Measurements from ENCODE around the gene CFAP57. TPM values are rescaled to one million over a fixed set of nuclear protein-coding genes. Genes with fewer than 3 reads are reported as not detected.
A peak's percentile ranks its signal among the peaks of the same experiment; 100 is the strongest.

Gene CFAP57
- total and polyA plus RNA-seq, 4 experiments from 2014 or later = 0.07 TPM; not detected in 3

DNA sequence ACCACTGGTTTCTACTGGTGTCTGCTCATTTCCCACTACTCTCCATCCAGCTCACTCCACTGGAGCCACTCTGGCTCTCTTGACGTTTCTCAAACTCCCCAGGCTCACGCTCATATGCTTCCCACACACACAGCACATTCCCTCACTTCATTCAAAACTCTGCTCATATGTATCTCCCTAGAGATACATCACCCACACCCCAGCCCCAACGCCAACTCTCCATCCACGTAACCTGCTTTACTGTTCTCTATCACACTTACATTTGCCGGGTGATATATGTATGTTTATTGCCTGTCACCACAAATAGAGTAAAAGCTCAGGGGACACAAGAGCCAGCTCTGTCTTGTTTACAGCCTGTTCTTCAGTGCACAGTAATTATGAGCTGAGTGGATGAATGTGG lies 22.2 kb upstream of the CFAP57 start:
- CTCF ChIA-PET (ENCODE audit: partially characterized antibody) = no interaction called here
- intact Hi-C loops (cut with micrococcal nuclease) = no loop called here

DNA sequence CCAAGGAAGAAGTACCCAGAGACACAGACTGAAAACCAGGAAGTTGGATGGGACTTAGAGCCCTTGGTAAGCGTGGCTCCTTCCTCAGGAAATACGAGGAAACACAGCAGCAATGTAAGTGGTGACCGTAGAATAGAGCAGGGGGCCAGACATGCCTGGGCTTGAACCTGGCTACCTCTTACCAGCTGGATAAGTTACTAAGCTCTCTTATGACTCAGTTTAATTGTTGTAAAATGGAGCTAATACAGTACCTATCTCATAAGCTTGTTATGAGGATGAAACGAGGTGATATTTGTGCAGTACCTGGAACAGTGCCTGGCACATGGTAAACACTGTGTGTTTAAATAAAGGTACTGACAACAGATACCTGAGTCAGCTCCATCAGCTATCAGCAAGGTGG lies 19.3 kb upstream of the CFAP57 start:
- ChIA-PET POLR2A (ENCODE audit: partially characterized antibody) (no interaction called here), CTCF (ENCODE audit: partially characterized antibody) (interaction anchor here (0.7 kb wide), 1 partner anchor 307 kb away, joined by 3 read pairs; the partner anchor contains the start of gene ZNF691)
- no peak for DNase-seq
- Histone ChIP-seq H3K4me3 (ENCODE audit: low read length in 2 of 2) (no peak overlapping the region), H3K4me1 (ENCODE audit: insufficient read depth, low read length) (peaks cover under 1% of the 10 kb centered on the region), H3K27me3 (ENCODE audit: insufficient read depth, low read length) (peaks cover 18% of the 10 kb centered on the region), H3K36me3 (ENCODE audit: insufficient read depth, low read length) (no peaks in the 10 kb centered on the region), H3K9me3 (ENCODE audit: control insufficient read depth in 1 of 2, low read length in 2 of 2) (no peaks in the 10 kb centered on the region), H3K27ac (ENCODE audit: low read depth, low read length) (no peak overlapping the region)
- H3K4me3 Mint-ChIP-seq = no peak overlapping the region
- H3K27ac Mint-ChIP-seq = no peak overlapping the region
- no peaks in the 10 kb centered on the region for H3K36me3 Mint-ChIP-seq
- intact Hi-C loops (cut with micrococcal nuclease) = no loop called here
- H3K4me1 Mint-ChIP-seq = peaks cover 0 to 5% (median 0%) of the 10 kb centered on the region in 4 donors
- H3K27me3 Mint-ChIP-seq = peaks cover 25 to 31% of the 10 kb centered on the region in 2 donors
- no peaks in the 10 kb centered on the region for H3K9me3 Mint-ChIP-seq

More for the DNA sequence above, 22.2 kb upstream of the CFAP57 start:
- POLR2A ChIA-PET (ENCODE audit: partially characterized antibody) = no interaction called here
- Histone ChIP-seq H3K27ac (ENCODE audit: low read depth, low read length) (no peak overlapping the region), H3K4me1 (ENCODE audit: insufficient read depth, low read length) (peaks cover 8% of the 10 kb centered on the region), H3K27me3 (ENCODE audit: insufficient read depth, low read length) (peaks cover 37% of the 10 kb centered on the region), H3K4me3 (ENCODE audit: low read length in 2 of 2) (no peak overlapping the region), H3K9me3 (ENCODE audit: control insufficient read depth in 1 of 2, low read length in 2 of 2) (no peaks in the 10 kb centered on the region), H3K36me3 (ENCODE audit: insufficient read depth, low read length) (no peaks in the 10 kb centered on the region)
- no peaks in the 10 kb centered on the region for H3K9me3 Mint-ChIP-seq
- H3K27ac Mint-ChIP-seq = no peak overlapping the region
- peaks cover 0 to 5% (median under 1%) of the 10 kb centered on the region in 4 donors for H3K4me1 Mint-ChIP-seq
- no peak for DNase-seq
- peaks cover 43 to 48% of the 10 kb centered on the region in 2 donors for H3K27me3 Mint-ChIP-seq
- no peak overlapping the region for H3K4me3 Mint-ChIP-seq
- H3K36me3 Mint-ChIP-seq = no peaks in the 10 kb centered on the region

DNA sequence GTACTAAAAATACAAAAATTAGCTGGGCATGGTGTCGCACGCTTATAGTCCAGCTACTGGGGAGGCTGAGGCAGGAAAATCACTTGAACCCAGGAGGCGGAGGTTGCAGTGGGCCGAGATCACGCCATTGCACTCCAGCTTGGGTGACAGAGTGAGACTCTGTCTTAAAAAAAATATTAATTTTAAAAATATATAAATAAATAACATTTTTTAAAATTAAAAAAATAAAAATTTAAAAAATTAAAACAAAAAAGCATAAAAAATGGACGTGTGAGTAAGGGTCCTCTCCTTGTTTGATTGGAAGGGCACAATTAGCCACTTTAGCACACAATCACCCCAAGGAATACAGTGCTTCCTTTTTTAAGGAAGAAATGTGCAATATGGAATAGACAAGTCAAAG lies 18.7 kb upstream of the CFAP57 start:
- ChIA-PET CTCF (ENCODE audit: partially characterized antibody) (no interaction called here), POLR2A (ENCODE audit: partially characterized antibody) (no interaction called here)
- no peak overlapping the region for H3K27ac ChIP-seq (ENCODE audit: low read depth, low read length)
- Mint-ChIP-seq H3K4me1 (peaks cover 0 to 4% (median 0%) of the 10 kb centered on the region in 4 donors), H3K4me3 (no peak overlapping the region), H3K27ac (no peak overlapping the region), H3K27me3 (peaks cover 22 to 29% of the 10 kb centered on the region in 2 donors), H3K9me3 (no peaks in the 10 kb centered on the region), H3K36me3 (no peaks in the 10 kb centered on the region)
- DNase-seq = no peak
- H3K4me3 ChIP-seq (ENCODE audit: low read length in 2 of 2) = no peak overlapping the region
- intact Hi-C loops (cut with micrococcal nuclease) = no loop called here
- no peaks in the 10 kb centered on the region for H3K9me3 ChIP-seq (ENCODE audit: control insufficient read depth in 1 of 2, low read length in 2 of 2)
- H3K4me1 ChIP-seq (ENCODE audit: insufficient read depth, low read length) = no peaks in the 10 kb centered on the region
- peaks cover 12% of the 10 kb centered on the region for H3K27me3 ChIP-seq (ENCODE audit: insufficient read depth, low read length)
- H3K36me3 ChIP-seq (ENCODE audit: insufficient read depth, low read length) = no peaks in the 10 kb centered on the region

DNA sequence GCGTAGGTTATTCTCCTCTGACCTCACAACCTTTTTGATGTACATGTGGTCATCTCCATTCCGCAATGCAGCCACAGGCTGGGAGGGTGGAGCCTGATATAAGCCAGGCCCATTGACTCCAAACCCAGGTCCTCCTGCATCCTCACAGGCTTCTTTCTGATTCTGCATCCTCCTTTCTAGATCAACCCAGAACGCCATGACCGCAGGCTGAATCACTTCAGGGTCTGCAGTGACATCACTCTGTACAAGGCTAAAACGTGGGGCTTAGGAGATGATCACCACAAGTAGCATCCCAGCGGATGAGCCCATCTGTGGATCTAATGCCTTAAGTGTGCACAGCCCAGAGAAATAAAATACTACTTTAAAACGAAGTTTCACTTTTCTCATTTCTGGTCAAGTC lies 16.1 kb upstream of the CFAP57 start:
- H3K4me3 Mint-ChIP-seq = no peak overlapping the region
- no peak for DNase-seq
- intact Hi-C loops (cut with micrococcal nuclease) = no loop called here
- H3K27me3 Mint-ChIP-seq = peaks cover 4 to 10% of the 10 kb centered on the region in 2 donors
- Histone ChIP-seq H3K4me1 (ENCODE audit: insufficient read depth, low read length) (no peaks in the 10 kb centered on the region), H3K27ac (ENCODE audit: low read depth, low read length) (no peak overlapping the region), H3K27me3 (ENCODE audit: insufficient read depth, low read length) (peaks cover 5% of the 10 kb centered on the region), H3K9me3 (ENCODE audit: control insufficient read depth in 1 of 2, low read length in 2 of 2) (no peaks in the 10 kb centered on the region), H3K36me3 (ENCODE audit: insufficient read depth, low read length) (no peaks in the 10 kb centered on the region), H3K4me3 (ENCODE audit: low read length in 2 of 2) (no peak overlapping the region)
- H3K9me3 Mint-ChIP-seq = no peaks in the 10 kb centered on the region
- no peaks in the 10 kb centered on the region for H3K36me3 Mint-ChIP-seq
- POLR2A ChIA-PET (ENCODE audit: partially characterized antibody) = no interaction called here
- H3K27ac Mint-ChIP-seq = no peak overlapping the region
- H3K4me1 Mint-ChIP-seq = no peaks in the 10 kb centered on the region
- CTCF ChIA-PET (ENCODE audit: partially characterized antibody) = no interaction called here

DNA sequence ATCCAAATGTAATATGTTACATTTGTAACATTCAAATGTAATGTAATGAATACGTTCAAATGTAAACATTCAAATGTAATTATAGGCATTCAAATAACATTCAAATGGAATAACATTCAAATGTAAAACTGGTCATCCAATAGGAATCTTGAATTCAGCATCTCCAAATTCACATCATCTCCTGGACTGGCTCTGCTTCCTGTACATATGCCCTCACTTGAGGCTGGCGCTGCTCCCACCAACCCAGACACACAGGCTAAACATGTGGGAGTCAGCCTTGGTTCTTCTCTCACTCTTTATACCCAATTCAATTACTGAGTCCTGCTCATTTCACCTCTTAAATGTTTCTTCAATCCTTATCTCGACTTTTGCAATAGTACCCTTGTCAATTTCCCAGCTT lies 7.0 kb upstream of the CFAP57 start:
- ChIA-PET CTCF (ENCODE audit: partially characterized antibody) (no interaction called here), POLR2A (ENCODE audit: partially characterized antibody) (no interaction called here)
- Histone ChIP-seq H3K4me3 (ENCODE audit: low read length in 2 of 2) (no peak overlapping the region), H3K9me3 (ENCODE audit: control insufficient read depth in 1 of 2, low read length in 2 of 2) (no peaks in the 10 kb centered on the region), H3K4me1 (ENCODE audit: insufficient read depth, low read length) (no peaks in the 10 kb centered on the region), H3K27me3 (ENCODE audit: insufficient read depth, low read length) (no peaks in the 10 kb centered on the region), H3K36me3 (ENCODE audit: insufficient read depth, low read length) (peaks cover 62% of the 10 kb centered on the region), H3K27ac (ENCODE audit: low read depth, low read length) (no peak overlapping the region)
- Mint-ChIP-seq H3K27ac (peak overlapping the region in 2 of 7 donors; percentile 59 to 60), H3K36me3 (peaks cover 58 to 65% of the 10 kb centered on the region in 2 donors), H3K27me3 (no peaks in the 10 kb centered on the region), H3K4me1 (peaks cover 0 to 10% (median 3%) of the 10 kb centered on the region in 4 donors), H3K9me3 (peaks cover 0 to 2% (median 0%) of the 10 kb centered on the region in 8 donors), H3K4me3 (no peak overlapping the region)
- no peak for DNase-seq
- intact Hi-C loops (cut with micrococcal nuclease) = no loop called here

DNA sequence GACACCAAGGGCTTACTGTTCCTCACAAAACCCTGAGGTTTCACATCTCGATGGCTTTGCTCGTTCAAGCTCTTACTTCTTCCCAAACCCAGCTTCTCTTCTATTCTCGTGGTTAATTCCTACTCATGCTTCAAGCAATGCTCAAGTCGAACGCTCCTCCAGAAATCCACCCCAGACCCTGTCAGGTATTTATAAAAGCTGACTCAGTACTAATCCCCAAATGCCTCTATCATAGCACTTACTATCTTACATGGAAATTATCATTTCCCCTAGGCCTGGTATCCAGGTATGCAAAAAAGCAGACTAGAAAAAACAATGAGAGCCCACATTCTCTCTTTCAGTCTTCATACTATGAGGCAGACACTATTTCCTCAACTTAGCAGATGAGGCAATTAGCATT lies 6.4 kb upstream of the CFAP57 start:
- H3K27ac Mint-ChIP-seq = peak overlapping the region in 1 of 7 donors; percentile 60
- H3K9me3 Mint-ChIP-seq = peaks cover 0 to 2% (median 0%) of the 10 kb centered on the region in 8 donors
- Histone ChIP-seq H3K36me3 (ENCODE audit: insufficient read depth, low read length) (peaks cover 62% of the 10 kb centered on the region), H3K27me3 (ENCODE audit: insufficient read depth, low read length) (no peaks in the 10 kb centered on the region), H3K27ac (ENCODE audit: low read depth, low read length) (no peak overlapping the region), H3K4me3 (ENCODE audit: low read length in 2 of 2) (no peak overlapping the region), H3K4me1 (ENCODE audit: insufficient read depth, low read length) (peaks cover 5% of the 10 kb centered on the region), H3K9me3 (ENCODE audit: control insufficient read depth in 1 of 2, low read length in 2 of 2) (no peaks in the 10 kb centered on the region)
- peaks cover 4 to 16% (median 6%) of the 10 kb centered on the region in 4 donors for H3K4me1 Mint-ChIP-seq
- H3K27me3 Mint-ChIP-seq = no peaks in the 10 kb centered on the region
- H3K36me3 Mint-ChIP-seq = peaks cover 61 to 69% of the 10 kb centered on the region in 2 donors
- DNase-seq = no peak
- intact Hi-C loops (cut with micrococcal nuclease) = no loop called here
- CTCF ChIA-PET (ENCODE audit: partially characterized antibody) = no interaction called here
- no peak overlapping the region for H3K4me3 Mint-ChIP-seq
- POLR2A ChIA-PET (ENCODE audit: partially characterized antibody) = no interaction called here

DNA sequence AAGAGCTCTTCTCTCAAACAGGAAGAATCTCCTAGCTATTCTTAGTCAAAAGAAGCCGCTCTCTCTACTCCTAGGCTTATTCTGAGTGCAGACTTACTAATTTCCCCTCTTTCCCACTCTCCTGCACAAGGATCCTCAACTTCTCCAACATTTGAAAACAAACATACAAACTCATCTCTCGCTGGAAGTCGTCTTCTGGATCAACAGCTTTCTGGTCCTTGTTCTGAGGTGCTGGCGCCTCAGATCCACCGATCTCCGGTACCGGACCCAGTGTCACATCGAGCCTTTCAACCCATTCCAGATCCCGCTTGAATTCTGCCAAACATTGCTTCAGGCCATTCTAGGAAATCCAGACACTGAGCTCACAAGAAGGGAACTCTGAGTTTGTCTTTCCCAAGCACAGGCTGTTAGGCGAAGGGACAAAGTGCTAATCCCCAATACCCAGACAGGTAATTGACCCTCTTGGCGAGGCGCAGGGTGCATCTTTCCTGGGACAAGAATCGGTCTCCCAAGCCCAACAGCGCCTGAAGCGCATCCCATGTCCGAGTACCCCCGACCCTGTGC lies 736 bp upstream of the CFAP57 start:
- peaks cover 22 to 31% (median 26%) of the 10 kb centered on the region in 4 donors for H3K4me1 Mint-ChIP-seq
- peak overlapping the region; percentile 94 to 100 (median 99) for H3K4me3 Mint-ChIP-seq
- H3K4me1 ChIP-seq (ENCODE audit: insufficient read depth, low read length) = peaks cover 21% of the 10 kb centered on the region
- H3K27ac ChIP-seq (ENCODE audit: low read depth, low read length) = peak overlapping the region; percentile 62
- H3K4me3 ChIP-seq (ENCODE audit: low read length in 2 of 2) = peak overlapping the region; percentile 81 to 87
- H3K36me3 ChIP-seq (ENCODE audit: insufficient read depth, low read length) = peaks cover 35% of the 10 kb centered on the region
- DNase-seq = no peak
- H3K9me3 Mint-ChIP-seq = no peaks in the 10 kb centered on the region
- no peaks in the 10 kb centered on the region for H3K9me3 ChIP-seq (ENCODE audit: control insufficient read depth in 1 of 2, low read length in 2 of 2)
- ChIA-PET CTCF (ENCODE audit: partially characterized antibody) (no interaction called here), POLR2A (ENCODE audit: partially characterized antibody) (interaction anchor here (0.6 to 1.2 kb wide), 4 partner anchors 11 to 354 kb away, joined by 3 to 7 read pairs (median 4); partner anchors contain the start of genes ELOVL1, ERMAP and SVBP)
- peak overlapping the region; percentile 84 to 99 (median 96) for H3K27ac Mint-ChIP-seq
- peaks cover 8% of the 10 kb centered on the region for H3K27me3 ChIP-seq (ENCODE audit: insufficient read depth, low read length)
- peaks cover 7 to 9% of the 10 kb centered on the region in 2 donors for H3K27me3 Mint-ChIP-seq
- peaks cover 34 to 45% of the 10 kb centered on the region in 2 donors for H3K36me3 Mint-ChIP-seq
- intact Hi-C loops (cut with micrococcal nuclease) = loop anchor here (5.0 to 10.0 kb wide), 4 partner anchors 281 to 837 kb away; partner anchors contain the start of genes C1orf50, ERMAP, FOXJ3 and HYI

Data from CD4-positive, alpha-beta memory T cell (primary cell).